Upper lobe of left lung (tissue), 6 donors: ENCODE data around the gene EDA. TPM values are rescaled to one million over a fixed set of nuclear protein-coding genes. Genes with fewer than 3 reads are reported as not detected.

Experiments
- ATAC-seq, 2 donors: fragments of 200-7000 bp; cut with Tn5 transposase; one replicate each; pipeline ENCODE4 v1.9.1; 2022; ENCODE audit warnings: mild to moderate bottlenecking in 2 of 2, moderate library complexity in 2 of 2; ENCODE audit not compliant: low FRiP score in 2 of 2
- DNase-seq, 2 donors: peaks; one replicate each; pipeline ENCODE4 v3.0.0-alpha.2; 2019 to 2020
- H3K27ac ChIP-seq, 4 donors: fragments of 200-600 bp; sonication (generic); one replicate each; pipeline ENCODE4 v1.5.1; 2016 to 2019
- H3K27me3 ChIP-seq, 4 donors: fragments of 200-600 bp; sonication (generic); one replicate each; pipeline ENCODE4 v1.5.1; 2017 to 2019
- H3K36me3 ChIP-seq, 4 donors: fragments of 200-600 bp; sonication (generic); one replicate each; pipeline ENCODE4 v1.5.1; 2016 to 2019
- H3K4me1 ChIP-seq, 4 donors: fragments of 200-600 bp; sonication (generic); one replicate each; pipeline ENCODE4 v1.5.1; 2018 to 2019
- H3K4me3 ChIP-seq, 4 donors: fragments of 200-600 bp; sonication (generic); one replicate each; pipeline ENCODE4 v1.5.1; 2017 to 2019; ENCODE audit warnings: mild to moderate bottlenecking in 2 of 4, moderate library complexity in 1 of 4
- H3K9me3 ChIP-seq, 4 donors: fragments of 200-600 bp; sonication (generic); one replicate each; pipeline ENCODE4 v1.5.1; 2018 to 2019
- CTCF ChIP-seq, 6 experiments: fragments of 450-650 bp in 4 of 6; fragments of 200-600 bp in 2 of 6; sonication (generic) in 2 of 6; IDR thresholded peaks; one replicate each; pipeline ENCODE4 v1.5.1; 2016 to 2019; ENCODE audit warnings: antibody characterized with exemption in 6 of 6
- EP300 ChIP-seq, 4 donors: sonication (generic); formaldehyde crosslinking; IDR thresholded peaks; one replicate each; pipeline ENCODE4 v1.5.1; 2017; ENCODE audit warnings: antibody characterized with exemption in 4 of 4, control low read depth in 2 of 4
- POLR2A ChIP-seq, 4 donors: fragments of 450-650 bp; IDR thresholded peaks; one replicate each; pipeline ENCODE4 v1.5.1; 2016 to 2017; ENCODE audit warnings: antibody characterized with exemption in 4 of 4, mild to moderate bottlenecking in 2 of 4
- POLR2AphosphoS5 ChIP-seq, 2 donors: sonication (generic); formaldehyde crosslinking; IDR thresholded peaks; one replicate each; pipeline ENCODE4 v1.5.1; 2017; ENCODE audit warnings: antibody characterized with exemption in 2 of 2
- WGBS, 2 donors: methylation state at CpG; one replicate each; pipeline ENCODE4 v1.1.5; 2017 to 2018; 5-methylcytosine and 5-hydroxymethylcytosine counted together
- total RNA-seq, 6 donors: library from RNA; depleted of rRNA in 4 of 6; stranded (reverse); fragments of >200 nt in 4 of 6; gene quantifications; one replicate each; pipeline versions ENCODE4 v1.1.0 to v1.2.1, GENCODE V29; 2016 to 2021
- donor health status: DM: no; HTN: no; CAD: no; lungs with moderate emphysema.
- donor health status: DM: no; HTN: yes; CAD: no; lungs with severe emphysema.

Gene EDA
- total RNA-seq, 6 donors from 2014 or later = 3.3 to 16.8 (median 5.9) TPM

GRCh38 chrX:69664693-69665092 is 48.8 kb downstream of the EDA start:
- WGBS, 2 donors = 71 to 78% methylated on average over 1 of the region's 1 CpG
- H3K36me3 ChIP-seq = no peaks in the 10 kb centered on the region
- H3K27me3 ChIP-seq = no peaks in the 10 kb centered on the region
- no peak overlapping the region for H3K27ac ChIP-seq
- no peak for TF ChIP-seq POLR2AphosphoS5 (IDR thresholded peaks at IDR 0.05)
- TF ChIP-seq EP300 (IDR thresholded peaks at IDR 0.05) = no peak
- ATAC-seq (no peak), DNase-seq (no peak)
- H3K4me3 ChIP-seq = no peak overlapping the region
- H3K9me3 ChIP-seq = peaks cover 0 to 9% (median 0%) of the 10 kb centered on the region in 4 donors
- H3K4me1 ChIP-seq = no peaks in the 10 kb centered on the region

GRCh38 chrX:69670001-69670555 is 54.2 kb downstream of the EDA start:
- no peak for TF ChIP-seq EP300 (IDR thresholded peaks at IDR 0.05)
- no peak for TF ChIP-seq POLR2AphosphoS5 (IDR thresholded peaks at IDR 0.05)
- Histone ChIP-seq H3K27ac (no peak overlapping the region), H3K27me3 (no peaks in the 10 kb centered on the region), H3K36me3 (no peaks in the 10 kb centered on the region), H3K4me3 (no peak overlapping the region), H3K4me1 (no peaks in the 10 kb centered on the region), H3K9me3 (peaks cover 0 to 22% (median 0%) of the 10 kb centered on the region in 4 donors)
- ATAC-seq (no peak), DNase-seq (no peak)
- 0 to 82% methylated on average over 2 of the region's 2 CpGs for WGBS, 2 donors

GRCh38 chrX:69674891-69675290 is 59.0 kb downstream of the EDA start:
- no peak for DNase-seq
- H3K27ac ChIP-seq = no peak overlapping the region
- H3K36me3 ChIP-seq = no peaks in the 10 kb centered on the region
- no peaks in the 10 kb centered on the region for H3K27me3 ChIP-seq
- ATAC-seq = no peak
- H3K4me3 ChIP-seq = no peak overlapping the region
- H3K4me1 ChIP-seq = no peaks in the 10 kb centered on the region
- H3K9me3 ChIP-seq = peaks cover 0 to 22% (median 0%) of the 10 kb centered on the region in 4 donors
- TF ChIP-seq EP300 (IDR thresholded peaks at IDR 0.05) = no peak
- TF ChIP-seq POLR2A (IDR thresholded peaks at IDR 0.05) = no peak
- no peak for TF ChIP-seq CTCF (IDR thresholded peaks at IDR 0.05)
- TF ChIP-seq POLR2AphosphoS5 (IDR thresholded peaks at IDR 0.05) = no peak

- H3K4me1 ChIP-seq = no peaks in the 10 kb centered on the region
- no peak overlapping the region for H3K4me3 ChIP-seq
- DNase-seq = no peak
- no peaks in the 10 kb centered on the region for H3K36me3 ChIP-seq
- no peak for TF ChIP-seq CTCF (IDR thresholded peaks at IDR 0.05)
- no peak for TF ChIP-seq EP300 (IDR thresholded peaks at IDR 0.05)
- no peak for TF ChIP-seq POLR2A (IDR thresholded peaks at IDR 0.05)
- no peak for TF ChIP-seq POLR2AphosphoS5 (IDR thresholded peaks at IDR 0.05)
- H3K27ac ChIP-seq = no peak overlapping the region
- no peaks in the 10 kb centered on the region for H3K27me3 ChIP-seq
- 61 to 67% methylated on average over 2 of the region's 2 CpGs for WGBS, 2 donors
- no peak for ATAC-seq
- no peaks in the 10 kb centered on the region for H3K9me3 ChIP-seq
These were observed 89.9 kb downstream of the EDA start for GRCh38 chrX:69705818-69706217.

- no peaks in the 10 kb centered on the region for H3K36me3 ChIP-seq
- 81 to 83% methylated on average over 1 of the region's 1 CpG for WGBS, 2 donors
- no peak overlapping the region for H3K27ac ChIP-seq
- peaks cover 0 to 37% (median 6%) of the 10 kb centered on the region in 4 donors for H3K9me3 ChIP-seq
- TF ChIP-seq EP300 (IDR thresholded peaks at IDR 0.05) (no peak), POLR2A (IDR thresholded peaks at IDR 0.05) (no peak), CTCF (IDR thresholded peaks at IDR 0.05) (no peak), POLR2AphosphoS5 (IDR thresholded peaks at IDR 0.05) (no peak)
- no peak overlapping the region for H3K4me3 ChIP-seq
- H3K27me3 ChIP-seq = no peaks in the 10 kb centered on the region
- ATAC-seq = no peak
- no peaks in the 10 kb centered on the region for H3K4me1 ChIP-seq
- no peak for DNase-seq
These were observed 102.2 kb downstream of the EDA start for GRCh38 chrX:69718102-69718501.

- no peaks in the 10 kb centered on the region for H3K36me3 ChIP-seq
- no peak for TF ChIP-seq POLR2A (IDR thresholded peaks at IDR 0.05)
- TF ChIP-seq EP300 (IDR thresholded peaks at IDR 0.05) = no peak
- TF ChIP-seq POLR2AphosphoS5 (IDR thresholded peaks at IDR 0.05) = no peak
- TF ChIP-seq CTCF (IDR thresholded peaks at IDR 0.05) = no peak
- H3K9me3 ChIP-seq = no peaks in the 10 kb centered on the region
- DNase-seq (no peak), ATAC-seq (no peak)
- whole genome bisulfite sequencing, 2 donors = 46 to 48% methylated on average over 2 of the region's 2 CpGs
- no peaks in the 10 kb centered on the region for H3K4me1 ChIP-seq
- no peak overlapping the region for H3K27ac ChIP-seq
- no peak overlapping the region for H3K4me3 ChIP-seq
- no peaks in the 10 kb centered on the region for H3K27me3 ChIP-seq
These were observed 108.4 kb downstream of the EDA start for GRCh38 chrX:69724307-69724706.
